HG03064 (cell line): Measurements from ENCODE around the gene OR7G1.
"Not testable (repeated sequence)": the region's sequence is repeated elsewhere in the genome, so short reads cannot be mapped to it uniquely, and the experiment has no call there.

Experiments used
- ATAC-seq: cut with Tn5 transposase; IDR thresholded peaks from one replicate; pipeline ENCODE4 v1.9.1; 2021; ENCODE audit warnings: low read depth; ENCODE audit not compliant: unreplicated experiment

OR7G1 gene

GRCh38 chr19:9086761-9087160 is 28.8 kb downstream of the OR7G1 start, which contains the start of gene OR1M1:
OR1M1 (plus strand) TSS chr19:9087061; CDS start chr19:9093245, 6,184 bp downstream.
- ATAC-seq, result no peak

DNA sequence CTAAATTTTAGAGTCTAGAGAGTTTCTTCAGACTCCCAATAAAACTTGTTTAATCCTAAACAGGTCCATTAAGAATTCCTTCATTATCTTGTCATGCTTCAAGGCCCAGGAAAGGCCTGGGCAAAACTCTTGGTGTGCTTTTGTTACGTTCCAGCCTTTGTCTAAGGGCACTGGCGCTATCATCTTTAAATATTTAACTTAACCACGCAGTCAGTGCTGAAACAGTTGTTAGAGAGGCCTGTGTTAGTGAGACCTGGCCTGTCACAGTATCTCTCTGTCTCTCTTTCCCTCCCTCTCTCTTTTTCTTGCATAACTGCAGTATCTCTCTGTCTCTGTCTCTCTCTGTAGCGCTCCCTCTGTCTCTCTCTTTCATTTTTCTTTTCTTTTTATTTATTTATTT is 36.9 kb downstream of the OR7G1 start:
- no peak for ATAC-seq

GRCh38 chr19:9076901-9077300 is 38.7 kb downstream of the OR7G1 start:
- no peak for ATAC-seq

- ATAC-seq, result no peak
Observed at GRCh38 chr19:9075064-9075949, 40.3 kb downstream of the OR7G1 start.

DNA sequence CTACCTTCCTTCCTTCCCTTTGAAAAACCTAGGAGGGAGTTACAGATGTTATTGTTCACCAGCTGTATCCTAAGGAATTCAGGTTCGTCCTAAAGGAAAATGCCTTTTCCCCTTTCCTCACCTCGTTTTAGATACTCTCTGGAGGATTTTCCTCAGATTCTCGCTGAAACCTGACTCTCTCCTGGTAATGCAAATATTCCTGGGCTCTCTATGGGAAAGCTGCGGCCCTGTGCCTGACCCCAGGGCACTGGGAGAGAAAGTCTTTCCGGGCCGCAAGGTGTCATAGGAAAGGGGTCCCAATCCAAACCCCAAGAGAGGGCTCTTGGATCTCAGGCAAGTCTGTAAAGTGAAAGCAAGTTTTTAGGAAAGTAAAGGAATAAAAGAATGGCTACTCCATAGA is 41.8 kb downstream of the OR7G1 start:
- ATAC-seq, result no peak

DNA sequence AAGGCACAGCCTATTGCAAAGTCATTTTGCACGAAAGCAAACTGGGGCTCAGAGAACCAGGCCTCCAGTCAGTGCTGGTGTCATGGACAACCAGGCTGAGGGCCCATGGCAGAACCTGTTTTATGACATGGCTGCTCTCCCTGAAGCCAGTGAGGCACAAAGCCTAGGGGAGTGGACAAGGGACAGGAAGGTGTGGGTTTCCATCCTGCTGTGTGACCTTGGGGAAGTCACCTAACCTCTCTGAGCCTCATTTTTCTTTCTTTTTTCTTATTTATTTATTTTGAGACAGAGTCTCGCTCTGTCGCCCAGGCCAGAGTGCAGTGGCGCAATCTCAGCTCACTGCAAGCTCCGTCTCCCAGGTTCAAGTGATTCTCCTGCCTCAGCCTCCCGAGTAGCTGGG is 43.8 kb downstream of the OR7G1 start:
- ATAC-seq, result not testable (repeated sequence)

- no peak for ATAC-seq
Observed at GRCh38 chr19:9070066-9070465, 45.5 kb downstream of the OR7G1 start.

GRCh38 chr19:9065457-9066014 is 50.0 kb downstream of the OR7G1 start:
- ATAC-seq, result no peak
